Astrocyte of the spinal cord (primary cell): ENCODE data around the gene DRAP1.

Source experiments
- DNase-seq: peaks from one replicate; pipeline ENCODE4 v3.0.0; 2011; ENCODE audit warnings: low read depth, low spot score
- H3K4me3 ChIP-seq: 2 replicates; pipeline ENCODE4 v1.5.1; 2011; ENCODE audit warnings: low read depth, mild to moderate bottlenecking, low read length, moderate library complexity
- in situ Hi-C: cut with HindIII; loops from 2 replicates; pipeline ENCODE4 v1.10.0; 2017; ENCODE audit warnings: low sequenced_read_pairs
- TF ChIP-seq, protein P1 (sequence below): IDR thresholded peaks from 2 replicates; pipeline ENCODE4 v1.5.1; 2012; ENCODE audit warnings: low read depth, mild to moderate bottlenecking, low read length, inconsistent platforms

Gene DRAP1

GRCh38 chr11:65917077-65917433, 2.2 kb upstream of the DRAP1 start:
- no peak for DNase-seq
- TF ChIP-seq, protein P1, sequence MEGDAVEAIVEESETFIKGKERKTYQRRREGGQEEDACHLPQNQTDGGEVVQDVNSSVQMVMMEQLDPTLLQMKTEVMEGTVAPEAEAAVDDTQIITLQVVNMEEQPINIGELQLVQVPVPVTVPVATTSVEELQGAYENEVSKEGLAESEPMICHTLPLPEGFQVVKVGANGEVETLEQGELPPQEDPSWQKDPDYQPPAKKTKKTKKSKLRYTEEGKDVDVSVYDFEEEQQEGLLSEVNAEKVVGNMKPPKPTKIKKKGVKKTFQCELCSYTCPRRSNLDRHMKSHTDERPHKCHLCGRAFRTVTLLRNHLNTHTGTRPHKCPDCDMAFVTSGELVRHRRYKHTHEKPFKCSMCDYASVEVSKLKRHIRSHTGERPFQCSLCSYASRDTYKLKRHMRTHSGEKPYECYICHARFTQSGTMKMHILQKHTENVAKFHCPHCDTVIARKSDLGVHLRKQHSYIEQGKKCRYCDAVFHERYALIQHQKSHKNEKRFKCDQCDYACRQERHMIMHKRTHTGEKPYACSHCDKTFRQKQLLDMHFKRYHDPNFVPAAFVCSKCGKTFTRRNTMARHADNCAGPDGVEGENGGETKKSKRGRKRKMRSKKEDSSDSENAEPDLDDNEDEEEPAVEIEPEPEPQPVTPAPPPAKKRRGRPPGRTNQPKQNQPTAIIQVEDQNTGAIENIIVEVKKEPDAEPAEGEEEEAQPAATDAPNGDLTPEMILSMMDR = no peak
- in situ Hi-C loops = no loop called here
- no peak overlapping the region for H3K4me3 ChIP-seq

GRCh38 chr11:65917434-65918210, 1.6 kb upstream of the DRAP1 start:
- peak overlapping the region; percentile 93 for H3K4me3 ChIP-seq
- TF ChIP-seq, protein P1 = no peak
- in situ Hi-C loops = no loop called here
- DNase-seq = no peak

DNA sequence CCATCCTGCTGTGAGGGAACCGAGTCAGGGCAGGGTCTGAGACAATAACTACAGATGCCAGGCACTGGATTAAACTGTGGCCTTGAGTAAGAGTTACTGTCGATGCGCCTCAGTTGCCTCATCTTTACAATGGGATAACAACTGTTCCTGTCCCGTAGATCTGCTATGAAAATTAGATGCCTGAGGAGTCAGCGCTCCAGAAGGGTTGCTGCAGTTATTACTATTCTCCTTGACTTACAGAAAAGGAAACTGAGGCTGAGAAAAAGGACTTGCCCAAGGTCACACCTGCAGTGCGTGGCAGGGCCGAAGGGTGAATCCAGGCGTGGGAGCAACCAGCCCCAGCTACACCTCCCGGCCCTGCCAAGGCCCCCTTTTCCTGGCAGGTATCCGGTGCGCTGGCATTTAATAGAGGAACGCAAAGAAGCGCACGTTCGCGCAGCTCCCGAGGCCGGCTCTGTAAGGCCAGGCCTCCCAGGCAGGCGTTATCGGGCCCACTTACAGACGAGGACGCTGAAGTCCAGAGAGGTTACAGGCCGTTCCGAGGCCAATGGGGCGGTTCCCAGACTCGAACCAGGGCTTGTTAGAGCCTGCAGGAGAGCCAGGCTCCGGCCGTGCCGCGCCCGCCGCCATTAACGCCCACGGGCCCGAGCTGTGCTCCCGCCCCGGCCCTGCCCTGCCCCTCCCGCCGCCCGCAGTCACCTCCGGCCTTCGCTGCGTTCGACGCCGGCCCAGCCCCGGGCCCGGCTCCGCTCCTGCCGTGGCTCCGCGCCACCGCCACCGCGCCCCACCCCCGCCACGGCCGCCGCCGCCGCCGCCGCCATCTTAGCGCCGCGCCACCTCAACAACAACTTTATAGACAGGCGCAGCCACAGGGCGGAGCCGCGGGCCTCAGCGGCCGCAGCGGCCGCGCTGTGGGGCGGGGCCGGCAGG, 750 bp upstream of the DRAP1 start, which contains the start of gene C11orf68:
Gene C11orf68, minus strand, starts transcription at position 852 of the 930 bp plus-strand sequence. Its CDS starts 31 bp downstream, at position 821.
- in situ Hi-C loops = no loop called here
- H3K4me3 ChIP-seq = peak within 1 kb of the TSS; percentile 93
- TF ChIP-seq, protein P1 = no peak
- no peak for DNase-seq

DNA sequence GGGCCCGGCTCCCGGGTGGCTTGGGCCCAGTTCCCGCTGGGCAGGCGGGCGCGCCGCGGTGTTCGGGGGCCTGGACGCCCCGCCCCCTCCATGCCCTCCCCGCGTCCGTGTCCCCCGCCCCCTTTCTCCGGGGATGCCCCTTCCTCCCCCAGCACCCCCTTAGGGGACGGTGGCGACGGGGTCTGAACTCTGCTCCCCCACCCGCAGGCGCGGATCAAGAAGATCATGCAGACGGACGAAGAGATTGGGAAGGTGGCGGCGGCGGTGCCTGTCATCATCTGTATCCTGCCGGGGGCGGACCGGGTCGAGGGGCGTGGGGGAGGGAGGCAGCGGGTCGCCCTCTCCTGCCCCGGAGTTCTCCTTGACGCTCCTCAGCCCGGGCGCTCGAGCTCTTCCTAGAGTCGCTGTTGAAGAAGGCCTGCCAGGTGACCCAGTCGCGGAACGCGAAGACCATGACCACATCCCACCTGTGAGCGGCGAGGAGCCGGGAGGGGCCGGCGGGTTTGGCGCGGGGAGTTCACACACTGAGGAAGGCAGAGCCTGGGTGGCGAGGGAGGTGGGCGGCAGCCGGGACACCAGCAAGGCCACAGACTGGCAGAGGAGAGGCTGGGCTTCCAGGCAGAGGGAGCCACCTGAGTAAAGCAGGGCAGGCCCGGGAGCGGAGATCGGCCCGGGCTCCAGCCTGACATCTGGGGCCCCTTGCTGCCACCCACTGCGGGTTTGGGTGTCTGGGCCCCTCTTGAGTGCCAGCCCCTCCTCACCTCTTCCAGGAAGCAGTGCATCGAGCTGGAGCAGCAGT, 546 bp downstream of the DRAP1 start:
- in situ Hi-C loops = no loop called here

DNA sequence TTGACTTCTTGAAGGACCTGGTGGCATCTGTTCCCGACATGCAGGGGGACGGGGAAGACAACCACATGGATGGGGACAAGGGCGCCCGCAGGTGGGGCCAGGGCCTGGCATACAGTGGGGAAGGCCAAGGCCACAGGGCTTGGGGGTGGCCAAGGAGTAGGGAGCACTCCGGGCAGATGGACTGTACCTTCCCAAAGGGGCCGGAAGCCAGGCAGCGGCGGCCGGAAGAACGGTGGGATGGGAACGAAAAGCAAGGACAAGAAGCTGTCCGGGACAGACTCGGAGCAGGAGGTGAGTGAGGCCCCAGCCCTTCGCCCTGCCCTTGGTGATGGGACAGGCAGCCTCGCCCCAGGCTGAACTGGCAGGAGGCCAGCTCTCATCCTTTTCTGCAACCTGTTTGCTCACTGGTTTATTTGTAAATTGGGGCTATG, 1.2 kb downstream of the DRAP1 start:
- no peak for DNase-seq
- in situ Hi-C loops = no loop called here
- TF ChIP-seq, protein P1 = no peak
- peak overlapping the region; percentile 78 for H3K4me3 ChIP-seq

More for the DNA sequence above, 546 bp downstream of the DRAP1 start:
- TF ChIP-seq, protein P1 = no peak
- no peak for DNase-seq
- peak overlapping the region; percentile 78 for H3K4me3 ChIP-seq

- in situ Hi-C loops = no loop called here
- H3K4me3 ChIP-seq = no peak overlapping the region
- TF ChIP-seq, protein P1 = no peak
- DNase-seq = no peak
Observed at GRCh38 chr11:65921033-65921555, 1.9 kb downstream of the DRAP1 start.
